HG03196 (cell line): Measurements from ENCODE around the gene APBA2.

Experiments
- ATAC-seq: cut with Tn5 transposase; IDR thresholded peaks from one replicate; pipeline ENCODE4 v1.9.1; 2021; ENCODE audit not compliant: unreplicated experiment

APBA2 gene

GRCh38 chr15:28955160-28955992 lies 69.6 kb downstream of the APBA2 start:
- no peak for ATAC-seq

- ATAC-seq: no peak
Observed at GRCh38 chr15:28955993-28956421, 70.2 kb downstream of the APBA2 start.

- no peak for ATAC-seq
Observed at GRCh38 chr15:28956491-28956890, 70.7 kb downstream of the APBA2 start.

GRCh38 chr15:28957606-28958498 lies 72.1 kb downstream of the APBA2 start:
- ATAC-seq: no peak

GRCh38 chr15:28959326-28959725 lies 73.6 kb downstream of the APBA2 start:
- ATAC-seq: no peak

GRCh38 chr15:28960979-28961378 lies 75.2 kb downstream of the APBA2 start:
- ATAC-seq: no peak

- ATAC-seq: no peak
Observed at GRCh38 chr15:28961391-28961790, 75.6 kb downstream of the APBA2 start.

- no peak for ATAC-seq
Observed at GRCh38 chr15:28962851-28963710, 77.3 kb downstream of the APBA2 start.

- no peak for ATAC-seq
Observed at GRCh38 chr15:28963711-28964081, 77.9 kb downstream of the APBA2 start.

- no peak for ATAC-seq
Observed at GRCh38 chr15:28964098-28964497, 78.3 kb downstream of the APBA2 start.

GRCh38 chr15:28967066-28967465 lies 81.3 kb downstream of the APBA2 start:
- ATAC-seq: no peak

- ATAC-seq: no peak
Observed at GRCh38 chr15:28967990-28968389, 82.2 kb downstream of the APBA2 start.

GRCh38 chr15:28969511-28970085 lies 83.8 kb downstream of the APBA2 start:
- no peak for ATAC-seq

GRCh38 chr15:28974142-28974541 lies 88.4 kb downstream of the APBA2 start:
- ATAC-seq: no peak

- ATAC-seq: no peak
Observed at GRCh38 chr15:28975766-28976179, 90.0 kb downstream of the APBA2 start.

- no peak for ATAC-seq
Observed at GRCh38 chr15:28977377-28978010, 91.7 kb downstream of the APBA2 start.

- ATAC-seq: no peak
Observed at GRCh38 chr15:28978011-28978378, 92.2 kb downstream of the APBA2 start.

GRCh38 chr15:28978661-28979060 lies 92.9 kb downstream of the APBA2 start:
- ATAC-seq: no peak

- no peak for ATAC-seq
Observed at GRCh38 chr15:28979208-28979841, 93.6 kb downstream of the APBA2 start.
